ENCODE data around the gene YLPM1.

- TF ChIP-seq CTCF (IDR thresholded peaks at IDR 0.05) (no peak), POLR2A (IDR thresholded peaks at IDR 0.05) (no peak)
Observed at GRCh38 chr14:74840603-74841030, 77.5 kb downstream of the YLPM1 start.

All from thyroid gland (tissue), 4 donors.